GM18868 (cell line): ENCODE results near the gene C6orf15.

Experiments
- ATAC-seq: cut with Tn5 transposase; IDR thresholded peaks from one replicate; pipeline ENCODE4 v1.9.1; 2021; ENCODE audit warnings: mild to moderate bottlenecking, moderate library complexity; ENCODE audit not compliant: unreplicated experiment

C6orf15 gene

GRCh38 chr6:31110825-31111582, 1.4 kb downstream of the C6orf15 start:
- no peak for ATAC-seq

DNA sequence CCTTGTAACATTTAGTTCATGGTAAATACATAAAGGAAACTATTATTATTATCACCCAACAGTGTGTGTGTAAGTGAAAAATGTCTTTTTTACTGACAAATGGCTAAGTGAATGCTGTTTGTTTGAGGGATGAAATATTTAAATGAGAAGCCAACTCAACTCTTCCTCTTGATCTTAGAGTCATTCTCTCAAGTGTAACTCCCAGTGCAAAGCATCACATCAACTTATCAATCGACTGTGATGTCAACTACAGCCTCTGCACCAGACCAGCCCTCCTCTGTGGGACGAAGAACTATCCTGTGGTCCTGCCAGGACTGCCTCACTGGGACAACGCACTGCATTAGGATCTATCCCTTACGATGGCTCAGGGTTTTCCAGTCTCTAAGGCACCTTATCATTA, 5.3 kb downstream of the C6orf15 start:
- ATAC-seq: no peak

DNA sequence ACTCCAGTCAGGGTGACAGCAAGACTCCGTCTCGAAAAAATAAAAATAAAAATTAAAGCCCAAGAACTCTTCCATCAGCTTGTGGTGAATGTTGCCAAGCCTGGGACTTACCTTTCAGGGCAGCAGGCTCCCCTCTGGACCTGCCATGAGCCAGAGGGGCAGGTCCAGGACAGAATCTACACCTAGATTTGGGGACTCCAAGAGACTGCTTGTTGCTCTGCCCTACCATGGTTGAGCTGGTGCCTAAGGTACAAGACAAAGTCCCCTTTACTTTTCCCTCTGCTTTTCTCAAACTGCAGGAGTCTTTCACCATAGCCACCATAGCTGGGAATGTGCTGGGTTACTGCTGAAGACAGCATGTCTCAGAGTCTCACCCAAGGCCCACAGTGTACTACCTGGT, 9.2 kb downstream of the C6orf15 start:
- ATAC-seq: no peak

DNA sequence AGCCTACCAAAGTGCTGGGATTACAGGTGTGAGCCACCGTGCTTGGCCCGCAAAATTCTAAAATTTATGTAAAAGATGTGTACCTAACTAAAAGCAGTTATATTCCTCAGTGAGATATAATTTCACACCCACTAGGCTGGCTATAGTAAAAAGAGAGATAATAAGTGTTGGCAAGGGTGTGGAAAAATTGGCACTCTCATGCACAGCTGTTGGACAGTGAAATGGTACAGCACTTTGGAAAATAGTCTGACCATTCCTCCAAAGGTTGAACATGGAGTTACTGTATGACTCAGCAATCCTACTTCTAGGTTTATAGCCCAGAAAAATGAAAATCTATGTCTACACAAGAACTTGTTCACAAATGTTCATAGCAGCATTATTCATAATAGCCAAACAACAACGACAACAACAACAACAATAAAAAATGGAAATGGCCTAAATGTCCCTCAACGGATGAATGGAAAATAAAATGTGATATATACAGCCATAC, 13.9 kb downstream of the C6orf15 start:
- ATAC-seq: no peak

GRCh38 chr6:31096656-31097055, 15.7 kb downstream of the C6orf15 start:
- no peak for ATAC-seq

DNA sequence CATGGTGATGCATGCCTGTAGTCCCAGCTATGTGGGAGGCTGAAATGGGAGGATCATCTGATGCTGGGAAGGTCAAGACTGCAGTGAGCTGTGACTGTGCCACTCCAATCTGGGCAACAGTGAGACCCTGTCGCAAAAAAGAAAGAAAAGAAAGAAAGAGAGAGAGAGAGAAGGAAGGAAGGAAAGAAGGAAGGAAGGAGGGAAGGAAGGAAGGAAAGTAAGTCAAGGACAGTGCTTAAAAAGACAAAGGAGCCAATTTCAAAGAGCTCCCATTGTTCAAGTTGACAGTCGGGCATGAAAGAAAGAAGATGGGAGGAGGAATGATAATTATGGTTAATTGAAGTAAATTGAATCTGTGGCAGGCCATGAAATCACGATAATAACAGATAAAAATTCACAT, 16.2 kb downstream of the C6orf15 start:
- no peak for ATAC-seq

- no peak for ATAC-seq
These were observed 17.9 kb downstream of the C6orf15 start for GRCh38 chr6:31094389-31094881.

DNA sequence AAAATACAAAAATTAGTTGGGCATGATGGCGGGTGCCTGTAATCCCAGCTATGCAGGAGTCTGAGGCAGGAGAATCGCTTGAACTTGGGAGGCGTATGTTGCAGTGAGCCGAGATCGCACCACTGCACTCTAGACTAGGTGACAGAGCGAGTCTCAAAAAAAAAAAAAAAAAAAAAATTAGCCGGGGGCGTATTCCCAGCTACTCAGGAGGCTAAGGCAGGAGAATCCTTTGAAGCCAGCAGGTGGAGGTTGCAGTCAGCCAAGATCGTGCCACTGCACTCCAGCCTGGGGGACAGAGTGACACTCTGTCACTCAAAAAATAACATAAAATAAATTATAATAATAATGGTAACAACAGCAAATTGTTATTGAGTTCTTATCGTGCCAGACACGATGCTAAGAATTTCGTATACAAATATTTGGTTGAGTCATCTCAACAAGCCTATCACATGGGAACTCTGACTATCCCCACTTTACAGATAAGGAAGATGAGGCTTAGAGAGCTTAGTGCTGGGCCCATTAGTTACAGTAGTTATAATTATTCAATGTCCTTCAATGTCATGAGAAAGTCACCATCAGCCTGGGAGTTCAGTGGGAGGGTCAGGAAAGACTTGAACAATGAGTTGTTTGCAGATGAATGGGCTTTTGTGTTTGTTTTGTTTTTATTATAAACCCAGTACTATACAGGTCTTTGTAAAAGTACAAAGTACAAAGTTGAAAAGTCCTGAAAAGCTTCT, 19.4 kb downstream of the C6orf15 start:
- no peak for ATAC-seq

DNA sequence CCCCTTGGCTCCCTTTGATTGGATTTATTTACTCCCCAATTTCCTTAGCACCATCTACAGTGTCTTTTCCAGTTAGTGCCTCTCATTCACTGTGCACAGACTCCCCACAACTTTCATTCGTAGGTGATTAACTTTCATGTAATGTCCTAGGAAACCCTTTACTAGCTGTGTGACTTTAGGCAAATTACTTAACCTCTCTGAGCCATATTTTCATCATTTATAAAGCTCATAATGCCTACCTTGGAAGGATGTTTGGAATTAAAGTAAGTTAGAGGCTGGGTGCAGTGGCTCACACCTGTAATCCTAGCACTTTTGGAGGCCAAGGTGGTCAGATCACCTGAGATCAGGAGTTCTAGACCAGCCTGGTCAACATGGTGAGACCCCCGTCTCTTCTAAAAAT, 20.1 kb downstream of the C6orf15 start:
- no peak for ATAC-seq

DNA sequence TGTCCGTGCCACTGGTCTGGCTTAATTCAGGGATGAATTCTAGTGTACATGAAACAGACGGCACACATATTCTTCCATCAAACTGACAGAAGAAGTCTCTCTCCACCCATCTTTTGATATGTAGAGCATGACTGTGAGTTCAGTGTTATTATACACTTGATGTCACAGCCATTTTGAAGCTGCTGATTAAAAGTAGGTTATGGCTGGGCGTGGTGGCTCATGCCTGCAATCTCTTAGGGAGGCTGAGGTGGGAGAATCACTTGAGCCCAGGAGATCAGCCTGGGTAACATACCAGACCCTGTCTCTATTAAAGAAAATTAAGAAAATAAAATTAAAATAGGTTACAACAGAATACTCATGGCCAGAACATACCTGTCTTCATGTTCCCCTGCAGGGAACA, 20.7 kb downstream of the C6orf15 start:
- ATAC-seq: no peak

GRCh38 chr6:31090973-31091364, 21.4 kb downstream of the C6orf15 start:
- no peak for ATAC-seq

GRCh38 chr6:31090275-31090972, 22.0 kb downstream of the C6orf15 start:
- no peak for ATAC-seq

GRCh38 chr6:31087494-31088089, 24.8 kb downstream of the C6orf15 start:
- ATAC-seq: no peak

- no peak for ATAC-seq
These were observed 25.5 kb downstream of the C6orf15 start for GRCh38 chr6:31086788-31087440.

DNA sequence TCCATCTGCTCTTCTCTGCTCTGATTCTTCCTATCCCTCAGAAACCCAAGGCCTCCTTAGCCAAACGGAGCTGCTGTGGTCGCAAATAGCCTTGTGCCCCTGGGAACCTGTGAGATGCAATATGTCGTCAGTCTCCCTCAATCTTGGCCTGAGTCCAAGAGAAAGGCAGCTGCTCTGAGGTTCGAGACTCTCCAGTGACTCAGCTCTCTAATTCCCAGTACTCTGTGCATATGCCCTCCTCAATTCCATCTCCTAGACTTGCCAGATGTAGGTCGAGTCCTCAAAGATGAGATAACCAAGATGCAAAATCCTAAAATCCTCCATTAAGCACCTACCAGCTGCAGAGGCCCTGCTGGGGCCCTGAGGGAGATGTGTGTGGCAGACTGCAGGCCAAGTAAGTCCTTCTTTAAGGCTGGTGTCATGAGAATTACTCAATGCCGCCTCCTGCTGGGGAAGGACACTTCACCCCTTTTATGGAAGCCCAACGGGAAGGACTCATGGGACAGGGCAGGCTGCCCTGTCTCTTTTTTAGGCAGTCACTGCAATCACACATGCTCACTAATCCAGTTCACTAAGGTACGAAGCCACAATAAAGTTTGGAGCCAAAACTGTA, 28.5 kb downstream of the C6orf15 start:
- ATAC-seq: no peak

DNA sequence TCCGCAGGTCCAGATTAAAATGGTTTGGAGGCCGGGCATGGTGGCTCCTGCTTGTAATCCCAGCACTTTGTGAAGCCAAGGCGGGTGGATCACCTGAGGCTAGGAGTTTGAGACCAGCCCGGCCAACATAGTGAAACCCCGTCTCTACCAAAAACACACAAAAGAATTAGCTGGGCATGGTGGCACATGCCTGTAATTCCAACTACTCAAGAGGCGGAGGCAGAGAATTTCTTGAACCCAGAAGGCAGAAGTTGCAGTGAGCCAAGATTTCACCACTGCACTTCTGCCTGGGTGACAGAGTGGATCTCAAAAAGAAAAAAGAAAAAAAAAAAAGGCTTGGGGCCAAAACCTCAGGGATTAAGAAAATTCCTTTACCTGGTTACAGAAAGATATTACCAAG, 30.5 kb downstream of the C6orf15 start:
- no peak for ATAC-seq

GRCh38 chr6:31079656-31080261, 32.6 kb downstream of the C6orf15 start:
- ATAC-seq: no peak

GRCh38 chr6:31076611-31077010, 35.8 kb downstream of the C6orf15 start:
- no peak for ATAC-seq

DNA sequence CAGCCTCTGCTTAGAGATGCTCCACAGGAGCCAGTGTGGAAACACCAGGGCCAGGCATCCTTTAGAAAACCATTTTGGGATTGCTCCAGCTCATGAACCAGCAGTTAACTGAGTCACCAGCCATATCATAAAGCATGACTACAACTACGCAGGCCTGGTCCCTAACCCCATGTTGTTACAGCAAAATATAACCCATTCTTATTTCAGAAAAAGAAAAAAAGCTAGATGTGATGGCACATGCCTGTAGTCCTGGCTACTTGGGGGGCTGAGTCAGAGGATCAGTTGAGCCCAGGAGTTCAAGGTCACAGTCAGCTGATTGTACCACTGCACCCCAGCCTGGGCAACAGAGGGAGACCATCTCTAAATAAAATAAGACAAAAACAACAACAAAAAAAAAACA, 36.8 kb downstream of the C6orf15 start:
- ATAC-seq: no peak

DNA sequence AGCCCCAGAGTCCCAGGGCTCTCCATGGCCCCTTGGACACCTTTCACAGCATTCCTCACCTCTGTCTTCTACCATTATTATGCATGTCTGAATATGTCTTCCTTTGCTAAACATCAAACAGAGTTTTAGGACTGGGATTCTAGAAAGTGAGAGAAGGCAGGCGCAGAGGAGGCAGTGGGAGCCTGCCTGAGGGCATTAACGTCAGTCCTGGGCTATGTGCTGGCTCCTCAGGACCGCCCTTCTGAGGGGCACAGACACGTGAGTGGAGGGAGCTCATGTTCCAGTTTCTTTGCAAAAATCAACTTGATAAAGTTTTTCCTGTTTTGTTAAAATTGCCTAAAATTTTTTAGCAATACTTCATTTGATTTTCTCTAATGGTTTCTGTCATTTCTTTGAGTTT, 38.0 kb downstream of the C6orf15 start:
- ATAC-seq: no peak
